ENCODE results near the gene DONSON.

DONSON gene

GRCh38 chr21:33569991-33570390 is 18.5 kb downstream of the DONSON start:
- Mint-ChIP-seq H3K4me3 (no peak overlapping the region), H3K27ac (peak overlapping the region in 2 of 3 experiments; percentile 22 to 27), H3K4me1 (no peaks in the 10 kb centered on the region), H3K9me3 (no peaks in the 10 kb centered on the region), H3K27me3 (ENCODE audit: low read depth) (no peaks in the 10 kb centered on the region), H3K36me3 (ENCODE audit: low read depth) (peaks cover 65% of the 10 kb centered on the region)
- TF ChIP-seq CTCF (IDR thresholded peaks at IDR 0.05; ENCODE audit: unreplicated experiment in 3 of 3), result no peak

GRCh38 chr21:33568448-33568847 is 20.0 kb downstream of the DONSON start:
- Mint-ChIP-seq H3K4me3 (no peak overlapping the region), H3K27ac (no peak overlapping the region), H3K36me3 (ENCODE audit: low read depth) (peaks cover 57% of the 10 kb centered on the region), H3K4me1 (no peaks in the 10 kb centered on the region), H3K9me3 (no peaks in the 10 kb centered on the region), H3K27me3 (ENCODE audit: low read depth) (no peaks in the 10 kb centered on the region)
- TF ChIP-seq CTCF (IDR thresholded peaks at IDR 0.05; ENCODE audit: unreplicated experiment in 3 of 3), result no peak

GRCh38 chr21:33567914-33568313 is 20.6 kb downstream of the DONSON start:
- no peak overlapping the region for H3K4me3 Mint-ChIP-seq
- H3K27ac Mint-ChIP-seq, result peak overlapping the region in 1 of 3 experiments; percentile 12
- no peak for TF ChIP-seq CTCF (IDR thresholded peaks at IDR 0.05; ENCODE audit: unreplicated experiment in 3 of 3)
- H3K9me3 Mint-ChIP-seq, result no peaks in the 10 kb centered on the region
- no peaks in the 10 kb centered on the region for H3K27me3 Mint-ChIP-seq (ENCODE audit: low read depth)
- H3K36me3 Mint-ChIP-seq (ENCODE audit: low read depth), result peaks cover 57% of the 10 kb centered on the region
- H3K4me1 Mint-ChIP-seq, result no peaks in the 10 kb centered on the region

- peaks cover 52% of the 10 kb centered on the region for H3K36me3 Mint-ChIP-seq (ENCODE audit: low read depth)
- H3K4me1 Mint-ChIP-seq, result no peaks in the 10 kb centered on the region
- H3K9me3 Mint-ChIP-seq, result no peaks in the 10 kb centered on the region
- H3K4me3 Mint-ChIP-seq, result no peak overlapping the region
- no peak overlapping the region for H3K27ac Mint-ChIP-seq
- no peaks in the 10 kb centered on the region for H3K27me3 Mint-ChIP-seq (ENCODE audit: low read depth)
- TF ChIP-seq CTCF (IDR thresholded peaks at IDR 0.05; ENCODE audit: unreplicated experiment in 3 of 3), result no peak
These were observed 22.0 kb downstream of the DONSON start for GRCh38 chr21:33566514-33566913.

- Mint-ChIP-seq H3K27ac (no peak overlapping the region), H3K9me3 (no peaks in the 10 kb centered on the region), H3K27me3 (ENCODE audit: low read depth) (no peaks in the 10 kb centered on the region), H3K4me1 (no peaks in the 10 kb centered on the region), H3K4me3 (no peak overlapping the region), H3K36me3 (ENCODE audit: low read depth) (peaks cover 65% of the 10 kb centered on the region)
- no peak for TF ChIP-seq CTCF (IDR thresholded peaks at IDR 0.05; ENCODE audit: unreplicated experiment in 3 of 3)
These were observed 26.1 kb downstream of the DONSON start for GRCh38 chr21:33562389-33562788.

- no peaks in the 10 kb centered on the region for H3K9me3 Mint-ChIP-seq
- H3K4me1 Mint-ChIP-seq, result no peaks in the 10 kb centered on the region
- H3K36me3 Mint-ChIP-seq (ENCODE audit: low read depth), result peaks cover 70% of the 10 kb centered on the region
- peak overlapping the region in 1 of 3 experiments; percentile 27 for H3K27ac Mint-ChIP-seq
- H3K27me3 Mint-ChIP-seq (ENCODE audit: low read depth), result no peaks in the 10 kb centered on the region
- TF ChIP-seq CTCF (IDR thresholded peaks at IDR 0.05; ENCODE audit: unreplicated experiment in 3 of 3), result no peak
- H3K4me3 Mint-ChIP-seq, result no peak overlapping the region
These were observed 27.1 kb downstream of the DONSON start for GRCh38 chr21:33561373-33561772.
